Fibroblast of skin of scalp (primary cell): ENCODE results near the gene SERTAD1.
A peak's percentile ranks its signal among the peaks of the same experiment; 100 is the strongest.
"Not testable (repeated sequence)": the region's sequence is repeated elsewhere in the genome, so short reads cannot be mapped to it uniquely, and the experiment has no call there.

Experiments used
- DNase-seq: peaks from one replicate; pipeline ENCODE4 v3.0.0-alpha.2; 2013

SERTAD1 gene

GRCh38 chr19:40421993-40422747, 3.6 kb downstream of the SERTAD1 start:
- no peak for DNase-seq

GRCh38 chr19:40420766-40421765, 4.7 kb downstream of the SERTAD1 start:
- DNase-seq = peak; percentile 89

- no peak for DNase-seq
Observed at GRCh38 chr19:40420451-40420765, 5.4 kb downstream of the SERTAD1 start.

- no peak for DNase-seq
Observed at GRCh38 chr19:40419780-40420179, 6.0 kb downstream of the SERTAD1 start.

- DNase-seq = no peak
Observed at GRCh38 chr19:40419066-40419612, 6.7 kb downstream of the SERTAD1 start.

GRCh38 chr19:40418040-40418439, 7.8 kb downstream of the SERTAD1 start:
- DNase-seq = no peak

GRCh38 chr19:40417643-40417981, 8.2 kb downstream of the SERTAD1 start:
- no peak for DNase-seq

GRCh38 chr19:40416918-40417642, 8.7 kb downstream of the SERTAD1 start:
- DNase-seq = peak; percentile 36

GRCh38 chr19:40415768-40416167, 10.0 kb downstream of the SERTAD1 start:
- no peak for DNase-seq

- DNase-seq = no peak
Observed at GRCh38 chr19:40414542-40415535, 11.0 kb downstream of the SERTAD1 start.

GRCh38 chr19:40413291-40413845, 12.4 kb downstream of the SERTAD1 start, which contains the start of gene PRX:
Gene PRX (minus strand): TSS chr19:40413378. CDS start chr19:40407932, 5,446 bp downstream.
- no peak for DNase-seq

- DNase-seq = no peak
Observed at GRCh38 chr19:40412866-40413265, 12.9 kb downstream of the SERTAD1 start.

- DNase-seq = no peak
Observed at GRCh38 chr19:40411958-40412499, 13.8 kb downstream of the SERTAD1 start.

GRCh38 chr19:40411125-40411842, 14.5 kb downstream of the SERTAD1 start:
- no peak for DNase-seq

GRCh38 chr19:40410030-40410389, 15.8 kb downstream of the SERTAD1 start:
- DNase-seq = no peak

GRCh38 chr19:40408598-40408925, 17.2 kb downstream of the SERTAD1 start:
- DNase-seq = not testable (repeated sequence)

GRCh38 chr19:40407714-40408597, 17.8 kb downstream of the SERTAD1 start:
- no peak for DNase-seq

GRCh38 chr19:40403262-40403984, 22.4 kb downstream of the SERTAD1 start:
- peak; percentile 89 for DNase-seq
